HEK293 (cell line): ENCODE measurements around the gene SIAE.

Experiments
- CTCF ChIA-PET: fragments of 350-600 bp; formaldehyde crosslinking; extraction: SDS; loops from one replicate; lab custom pipeline; 2021; ENCODE audit warnings: antibody characterized with exemption; lab: Yijun Ruan, JAX
- POLR2A ChIA-PET: fragments of 300-600 bp; formaldehyde crosslinking; extraction: SDS; loops from one replicate; lab custom pipeline; 2020; ENCODE audit warnings: antibody characterized with exemption, inconsistent platforms; lab: Yijun Ruan, JAX
- H3K27ac ChIP-seq: fragments of 200-500 bp; sonication (Bioruptor generic); 2 replicates; pipeline ENCODE4 v1.5.1; 2014; ENCODE audit warnings: low read depth, low read length, control low read depth, inconsistent platforms; ENCODE audit errors: extremely low read depth
- H3K36me3 ChIP-seq, 2 experiments: fragments of 200-500 bp in 1 of 2; sonication (Bioruptor generic) in 1 of 2; 1 replicate in 1 of 2; 2 replicates in 1 of 2; pipeline ENCODE4 v1.5.1; 2014 to 2017; ENCODE audit warnings: inconsistent platforms in 2 of 2, low read length in 2 of 2; ENCODE audit not compliant: control insufficient read depth in 2 of 2, insufficient read depth in 1 of 2
- H3K4me1 ChIP-seq: fragments of 200-500 bp; sonication (Bioruptor generic); 2 replicates; pipeline ENCODE4 v1.5.1; 2014; ENCODE audit warnings: mild to moderate bottlenecking, low read length, inconsistent platforms; ENCODE audit not compliant: control insufficient read depth, insufficient read depth
- H3K4me3 ChIP-seq: 2 replicates; pipeline ENCODE4 v1.5.1; 2011; ENCODE audit warnings: low read depth, mild to moderate bottlenecking, control low read depth, low read length, moderate library complexity
- H3K9me3 ChIP-seq: fragments of 200-500 bp; sonication (Bioruptor generic); 2 replicates; pipeline ENCODE4 v1.5.1; 2014; ENCODE audit warnings: low read depth, low read length, inconsistent platforms; ENCODE audit not compliant: control insufficient read depth, insufficient read depth
- GLIS1 ChIP-seq: fragments of 450-650 bp; formaldehyde crosslinking; IDR thresholded peaks from 2 replicates; pipeline ENCODE4 v1.5.1; 2016; ENCODE audit warnings: missing biosample characterization, missing genetic modification characterization
- ZBTB10 ChIP-seq: fragments of 450-650 bp; formaldehyde crosslinking; IDR thresholded peaks from 2 replicates; pipeline ENCODE4 v1.5.1; 2016; ENCODE audit warnings: missing biosample characterization, missing genetic modification characterization
- ZNF473 ChIP-seq: fragments of 450-650 bp; formaldehyde crosslinking; IDR thresholded peaks from 2 replicates; pipeline ENCODE4 v1.5.1; 2017; ENCODE audit warnings: missing biosample characterization, missing genetic modification characterization
- ZNF514 ChIP-seq: fragments of 450-650 bp; formaldehyde crosslinking; IDR thresholded peaks from 2 replicates; pipeline ENCODE4 v1.5.1; 2016; ENCODE audit warnings: missing biosample characterization, missing genetic modification characterization
- ZNF518A ChIP-seq: fragments of 450-650 bp; formaldehyde crosslinking; conservative IDR thresholded peaks from 2 replicates; pipeline ENCODE4 v1.5.1; 2016; ENCODE audit warnings: low read depth, missing biosample characterization, missing genetic modification characterization
- ZNF621 ChIP-seq: fragments of 450-650 bp; formaldehyde crosslinking; IDR thresholded peaks from 2 replicates; pipeline ENCODE4 v1.5.1; 2017; ENCODE audit warnings: missing biosample characterization, missing genetic modification characterization
- ZNF830 ChIP-seq: fragments of 450-650 bp; IDR thresholded peaks from 2 replicates; pipeline ENCODE4 v1.5.0; 2018; ENCODE audit warnings: missing biosample characterization, missing genetic modification characterization, low read depth, mild to moderate bottlenecking, moderate library complexity
- TF ChIP-seq, protein P1 (sequence below): fragments of 450-650 bp; formaldehyde crosslinking; IDR thresholded peaks from 2 replicates; pipeline ENCODE4 v1.5.1; 2016; ENCODE audit warnings: missing biosample characterization, missing genetic modification characterization
- TF ChIP-seq, protein P2 (sequence below): fragments of 450-650 bp; formaldehyde crosslinking; IDR thresholded peaks from 2 replicates; pipeline ENCODE4 v1.5.1; 2016; ENCODE audit warnings: missing biosample characterization, missing genetic modification characterization
- TF ChIP-seq, protein P3 (sequence below): fragments of 450-650 bp; formaldehyde crosslinking; IDR thresholded peaks from 2 replicates; pipeline ENCODE4 v1.5.1; 2017; ENCODE audit warnings: missing biosample characterization, missing genetic modification characterization

SIAE gene

GRCh38 chr11:124673333-124674167 lies at the start of gene SIAE, which contains the start of gene SPA17 (continued):
- no peak for TF ChIP-seq ZNF518A
- TF ChIP-seq, protein P1, sequence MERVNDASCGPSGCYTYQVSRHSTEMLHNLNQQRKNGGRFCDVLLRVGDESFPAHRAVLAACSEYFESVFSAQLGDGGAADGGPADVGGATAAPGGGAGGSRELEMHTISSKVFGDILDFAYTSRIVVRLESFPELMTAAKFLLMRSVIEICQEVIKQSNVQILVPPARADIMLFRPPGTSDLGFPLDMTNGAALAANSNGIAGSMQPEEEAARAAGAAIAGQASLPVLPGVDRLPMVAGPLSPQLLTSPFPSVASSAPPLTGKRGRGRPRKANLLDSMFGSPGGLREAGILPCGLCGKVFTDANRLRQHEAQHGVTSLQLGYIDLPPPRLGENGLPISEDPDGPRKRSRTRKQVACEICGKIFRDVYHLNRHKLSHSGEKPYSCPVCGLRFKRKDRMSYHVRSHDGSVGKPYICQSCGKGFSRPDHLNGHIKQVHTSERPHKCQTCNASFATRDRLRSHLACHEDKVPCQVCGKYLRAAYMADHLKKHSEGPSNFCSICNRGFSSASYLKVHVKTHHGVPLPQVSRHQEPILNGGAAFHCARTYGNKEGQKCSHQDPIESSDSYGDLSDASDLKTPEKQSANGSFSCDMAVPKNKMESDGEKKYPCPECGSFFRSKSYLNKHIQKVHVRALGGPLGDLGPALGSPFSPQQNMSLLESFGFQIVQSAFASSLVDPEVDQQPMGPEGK (tag by site-specific recombination), result peak; percentile 54

DNA sequence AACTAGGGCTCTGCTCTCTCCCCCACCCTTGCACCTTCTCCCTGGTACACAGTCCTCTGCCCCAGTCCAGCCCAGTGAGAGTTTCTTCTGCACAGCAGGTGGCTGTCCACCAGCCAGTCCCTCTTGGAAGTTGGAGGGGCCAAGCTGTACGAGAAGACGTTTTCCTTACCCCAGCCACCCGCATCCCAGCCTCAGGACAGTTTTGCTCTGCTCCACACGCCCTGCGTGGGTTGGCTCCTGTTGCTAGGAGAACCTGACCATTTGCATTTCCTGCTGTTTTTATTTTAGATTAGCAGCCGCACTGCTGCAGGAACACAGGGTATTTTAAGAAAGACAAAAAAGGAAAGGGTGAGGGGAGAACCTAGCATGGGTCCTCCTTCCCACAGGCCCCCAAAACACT lies 48.6 kb upstream of the SIAE start:
- ChIA-PET CTCF (no interaction called here), POLR2A (no interaction called here)
- TF ChIP-seq, protein P2, sequence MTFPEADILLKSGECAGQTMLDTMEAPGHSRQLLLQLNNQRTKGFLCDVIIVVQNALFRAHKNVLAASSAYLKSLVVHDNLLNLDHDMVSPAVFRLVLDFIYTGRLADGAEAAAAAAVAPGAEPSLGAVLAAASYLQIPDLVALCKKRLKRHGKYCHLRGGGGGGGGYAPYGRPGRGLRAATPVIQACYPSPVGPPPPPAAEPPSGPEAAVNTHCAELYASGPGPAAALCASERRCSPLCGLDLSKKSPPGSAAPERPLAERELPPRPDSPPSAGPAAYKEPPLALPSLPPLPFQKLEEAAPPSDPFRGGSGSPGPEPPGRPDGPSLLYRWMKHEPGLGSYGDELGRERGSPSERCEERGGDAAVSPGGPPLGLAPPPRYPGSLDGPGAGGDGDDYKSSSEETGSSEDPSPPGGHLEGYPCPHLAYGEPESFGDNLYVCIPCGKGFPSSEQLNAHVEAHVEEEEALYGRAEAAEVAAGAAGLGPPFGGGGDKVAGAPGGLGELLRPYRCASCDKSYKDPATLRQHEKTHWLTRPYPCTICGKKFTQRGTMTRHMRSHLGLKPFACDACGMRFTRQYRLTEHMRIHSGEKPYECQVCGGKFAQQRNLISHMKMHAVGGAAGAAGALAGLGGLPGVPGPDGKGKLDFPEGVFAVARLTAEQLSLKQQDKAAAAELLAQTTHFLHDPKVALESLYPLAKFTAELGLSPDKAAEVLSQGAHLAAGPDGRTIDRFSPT (tag by site-specific recombination), result no peak
- TF ChIP-seq ZNF473 (tag by site-specific recombination) (no peak), ZNF621 (tag by site-specific recombination) (no peak), ZNF830 (tag by site-specific recombination) (no peak), GLIS1 (tag by site-specific recombination) (no peak), ZNF514 (tag by site-specific recombination) (no peak), ZBTB10 (tag by site-specific recombination) (no peak)
- TF ChIP-seq, protein P3, sequence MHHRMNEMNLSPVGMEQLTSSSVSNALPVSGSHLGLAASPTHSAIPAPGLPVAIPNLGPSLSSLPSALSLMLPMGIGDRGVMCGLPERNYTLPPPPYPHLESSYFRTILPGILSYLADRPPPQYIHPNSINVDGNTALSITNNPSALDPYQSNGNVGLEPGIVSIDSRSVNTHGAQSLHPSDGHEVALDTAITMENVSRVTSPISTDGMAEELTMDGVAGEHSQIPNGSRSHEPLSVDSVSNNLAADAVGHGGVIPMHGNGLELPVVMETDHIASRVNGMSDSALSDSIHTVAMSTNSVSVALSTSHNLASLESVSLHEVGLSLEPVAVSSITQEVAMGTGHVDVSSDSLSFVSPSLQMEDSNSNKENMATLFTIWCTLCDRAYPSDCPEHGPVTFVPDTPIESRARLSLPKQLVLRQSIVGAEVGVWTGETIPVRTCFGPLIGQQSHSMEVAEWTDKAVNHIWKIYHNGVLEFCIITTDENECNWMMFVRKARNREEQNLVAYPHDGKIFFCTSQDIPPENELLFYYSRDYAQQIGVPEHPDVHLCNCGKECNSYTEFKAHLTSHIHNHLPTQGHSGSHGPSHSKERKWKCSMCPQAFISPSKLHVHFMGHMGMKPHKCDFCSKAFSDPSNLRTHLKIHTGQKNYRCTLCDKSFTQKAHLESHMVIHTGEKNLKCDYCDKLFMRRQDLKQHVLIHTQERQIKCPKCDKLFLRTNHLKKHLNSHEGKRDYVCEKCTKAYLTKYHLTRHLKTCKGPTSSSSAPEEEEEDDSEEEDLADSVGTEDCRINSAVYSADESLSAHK (tag by site-specific recombination), result no peak
- H3K27ac ChIP-seq, result no peak overlapping the region
- no peaks in the 10 kb centered on the region for H3K36me3 ChIP-seq
- no peaks in the 10 kb centered on the region for H3K9me3 ChIP-seq
- no peak overlapping the region for H3K4me3 ChIP-seq
- peaks cover 3% of the 10 kb centered on the region; the same call in 1 of the 2 replicates for H3K4me1 ChIP-seq
